Nucleus accumbens (tissue), 56 donors: ENCODE measurements around the gene ARMC8.

Experiments used
- DNase-seq, 56 donors: peaks; one replicate each; lab custom pipeline; 2025; lab: John Stamatoyannopoulos, UW

Gene ARMC8

GRCh38 chr3:138197058-138197457, 10.0 kb downstream of the ARMC8 start:
- DNase-seq: peak in 13 of 56 donors; percentile 0 to 16 (median 6)

DNA sequence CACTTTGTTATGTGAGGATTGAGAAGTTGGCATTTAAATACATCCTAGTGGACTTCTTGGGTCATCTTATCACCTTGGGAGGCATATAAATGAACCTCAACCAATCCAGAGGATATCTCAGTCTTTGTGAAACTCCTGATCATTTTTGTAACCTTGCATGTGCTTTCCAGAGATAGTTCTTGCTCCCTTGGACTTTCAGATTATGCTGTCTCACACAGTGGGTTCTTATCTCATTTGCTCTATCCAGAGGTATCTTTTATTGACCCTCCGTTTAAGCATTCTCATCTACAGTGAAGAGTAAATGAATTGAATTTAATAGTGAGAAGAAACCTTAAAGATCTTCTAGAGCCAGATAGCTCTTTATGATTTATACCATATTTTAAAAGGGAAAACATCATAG, 10.4 kb downstream of the ARMC8 start:
- DNase-seq: no peak

GRCh38 chr3:138199851-138200250, 12.8 kb downstream of the ARMC8 start:
- DNase-seq: no peak

- DNase-seq: no peak
Measured at GRCh38 chr3:138200424-138200823, 13.3 kb downstream of the ARMC8 start.

DNA sequence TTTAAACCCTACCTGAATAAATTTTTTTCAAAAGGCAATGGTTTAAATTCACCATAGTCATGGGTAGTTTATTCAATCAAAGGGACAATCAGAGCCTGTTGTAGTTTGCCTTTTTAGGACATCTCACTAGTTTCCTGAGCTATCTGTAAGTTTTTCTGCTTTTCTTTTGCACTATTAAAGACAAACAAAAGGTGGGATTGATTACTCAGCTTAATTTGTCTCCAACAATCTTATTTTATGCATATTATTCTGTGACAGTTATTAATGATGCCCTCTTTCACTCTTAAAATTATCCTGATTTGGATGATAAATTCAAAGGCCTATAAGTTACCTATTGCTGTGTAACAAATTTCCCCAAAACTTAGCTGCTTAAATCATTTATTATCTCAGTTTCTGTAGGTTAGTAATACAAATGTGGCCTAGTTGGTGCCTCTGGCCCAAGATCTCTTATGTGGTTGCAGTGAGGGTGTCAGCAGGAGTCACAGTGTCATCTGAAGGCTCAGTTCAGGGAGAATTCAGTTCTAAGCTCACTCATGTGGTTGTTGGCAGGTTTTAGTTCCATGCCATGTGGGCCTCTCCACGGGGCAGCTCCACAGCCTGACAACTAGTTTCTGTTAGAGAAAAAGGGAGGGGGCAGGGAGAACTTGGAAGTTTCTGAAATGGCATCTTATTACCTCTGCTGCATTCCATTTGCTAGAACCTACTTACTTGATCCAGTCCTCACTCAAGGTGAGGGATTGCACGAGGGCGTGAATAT, 16.0 kb downstream of the ARMC8 start:
- DNase-seq: no peak

DNA sequence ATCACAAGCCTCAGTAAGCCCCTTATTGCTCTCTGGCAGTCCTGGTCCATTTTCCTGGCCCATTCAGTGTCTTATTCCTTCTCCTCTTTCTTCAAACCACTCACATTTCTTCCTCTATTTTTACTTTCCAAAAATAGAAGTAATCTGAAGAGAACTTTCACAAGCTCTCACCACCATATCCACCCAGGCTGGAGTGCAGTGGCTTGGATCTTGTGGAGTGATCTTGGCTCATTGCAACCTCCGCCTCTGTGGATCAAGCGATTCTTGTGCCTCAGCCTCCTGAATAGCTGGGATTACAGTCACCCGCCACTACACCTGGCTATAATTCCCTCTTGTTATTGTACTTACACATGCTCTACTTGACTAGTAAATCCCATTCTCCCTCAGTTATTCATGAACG, 16.8 kb downstream of the ARMC8 start:
- no peak for DNase-seq

DNA sequence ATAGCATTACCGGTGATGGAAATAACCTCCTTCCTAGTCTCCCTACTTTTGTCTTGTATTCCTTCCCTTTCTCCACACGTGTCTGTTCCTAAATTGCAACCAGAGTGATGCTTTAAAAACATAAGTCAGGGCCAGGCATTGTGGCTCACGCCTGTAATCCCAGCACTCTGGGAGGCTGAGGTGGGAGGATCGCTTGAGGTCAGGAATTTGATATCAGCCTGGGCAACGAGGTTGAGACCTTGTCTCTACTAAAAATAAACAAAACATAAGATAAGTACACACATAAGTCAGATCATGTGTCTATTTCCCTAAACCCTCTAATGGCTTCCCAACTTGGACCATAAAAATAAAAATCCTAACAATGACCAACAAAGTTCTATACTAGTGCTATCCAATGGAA, 18.4 kb downstream of the ARMC8 start:
- DNase-seq: no peak

- DNase-seq: no peak
Measured at GRCh38 chr3:138206196-138206595, 19.1 kb downstream of the ARMC8 start.

DNA sequence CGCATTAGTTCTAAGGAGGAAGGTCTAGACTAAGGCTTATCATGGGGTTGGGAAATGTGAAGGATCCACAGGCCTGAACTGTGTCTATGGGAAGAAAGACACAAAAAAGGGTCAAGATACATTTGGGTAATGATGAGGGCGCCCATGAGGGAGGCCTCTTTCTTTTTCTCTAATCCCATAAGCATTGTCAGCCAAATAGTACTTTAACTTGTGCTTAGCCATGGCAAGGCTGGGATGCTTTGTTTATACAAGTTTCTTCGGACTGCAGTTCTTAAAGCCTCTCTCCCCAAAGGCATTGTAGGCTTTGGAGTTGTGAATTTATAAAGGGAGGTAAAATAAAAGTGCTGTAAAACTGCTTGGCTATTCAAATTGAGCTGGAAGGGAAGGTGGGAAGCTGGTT, 23.4 kb downstream of the ARMC8 start:
- no peak for DNase-seq

DNA sequence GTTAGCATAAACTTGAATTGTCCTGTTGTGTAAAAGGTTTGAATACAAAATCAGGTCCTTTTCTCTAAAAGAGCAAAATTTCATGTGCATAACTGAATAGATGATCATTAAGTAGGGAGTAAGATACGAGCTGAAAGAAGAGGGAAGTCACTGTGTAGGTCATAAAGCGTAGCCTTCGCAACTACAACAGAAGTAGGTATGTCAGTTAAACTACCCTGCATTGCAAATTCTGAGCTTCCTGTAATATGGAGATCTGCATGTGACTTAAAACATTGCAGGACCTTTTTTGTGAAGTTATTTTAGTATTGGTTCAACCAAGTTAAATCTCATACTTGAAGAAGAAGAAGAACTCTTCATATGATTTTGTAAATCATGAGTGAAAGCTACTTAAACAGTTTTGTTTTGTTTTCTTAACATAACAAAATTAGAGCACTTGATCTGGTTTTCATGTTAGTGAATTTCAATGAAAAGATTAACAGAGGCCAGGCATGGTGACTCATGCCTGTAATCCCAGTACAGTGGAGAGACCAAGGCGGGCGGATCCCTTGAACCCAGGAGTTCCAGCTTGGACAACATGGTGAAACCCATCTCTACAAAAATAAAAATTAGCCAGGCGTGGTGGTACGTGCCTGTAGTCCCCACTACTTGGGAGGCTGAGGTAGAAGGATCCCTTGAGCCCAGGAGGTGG, 26.4 kb downstream of the ARMC8 start:
- DNase-seq: no peak

GRCh38 chr3:138219255-138219654, 32.2 kb downstream of the ARMC8 start:
- DNase-seq: no peak

- DNase-seq: no peak
Measured at GRCh38 chr3:138220242-138220641, 33.1 kb downstream of the ARMC8 start.

- DNase-seq: no peak
Measured at GRCh38 chr3:138220788-138221187, 33.7 kb downstream of the ARMC8 start.

DNA sequence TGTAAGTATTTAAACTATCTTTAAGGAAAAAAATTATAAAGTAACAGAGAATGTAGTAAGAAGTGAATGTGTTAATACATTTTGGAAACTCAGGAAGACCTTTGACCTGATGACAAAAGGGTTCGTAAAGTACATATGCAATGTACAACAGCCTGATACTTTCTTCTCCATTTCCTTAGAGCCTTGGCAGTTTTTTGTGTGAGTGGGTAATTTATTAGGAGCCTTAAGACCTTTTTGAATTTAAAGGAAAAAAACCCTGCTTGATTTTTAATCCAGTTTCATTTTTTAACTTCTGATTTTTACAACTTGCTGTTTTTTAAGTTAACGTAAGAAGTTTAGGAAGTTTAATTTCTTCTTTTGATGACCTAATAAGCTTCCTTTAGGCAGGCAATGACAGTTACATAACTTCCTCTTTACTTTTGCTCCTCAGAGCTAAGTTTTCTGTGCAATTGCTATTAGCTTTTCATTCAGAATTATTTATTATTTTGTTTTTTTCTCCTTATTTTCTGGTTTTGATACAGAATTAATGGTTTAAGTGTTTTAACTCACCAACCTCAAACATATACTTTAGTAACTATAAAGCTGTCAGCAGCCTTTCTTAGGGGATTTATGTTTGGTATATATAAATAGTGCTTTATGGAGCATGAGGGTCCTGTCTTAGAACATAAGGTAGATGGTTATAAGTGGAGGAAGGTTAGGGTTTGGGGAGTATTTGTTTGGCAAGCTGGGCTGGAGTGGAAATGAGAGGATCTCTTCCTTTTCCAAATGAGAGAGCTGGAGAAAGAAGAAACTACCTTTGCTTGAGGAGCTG, 35.2 kb downstream of the ARMC8 start:
- no peak for DNase-seq

GRCh38 chr3:138222942-138223287, 35.8 kb downstream of the ARMC8 start:
- no peak for DNase-seq

- no peak for DNase-seq
Measured at GRCh38 chr3:138227650-138228049, 40.5 kb downstream of the ARMC8 start.

DNA sequence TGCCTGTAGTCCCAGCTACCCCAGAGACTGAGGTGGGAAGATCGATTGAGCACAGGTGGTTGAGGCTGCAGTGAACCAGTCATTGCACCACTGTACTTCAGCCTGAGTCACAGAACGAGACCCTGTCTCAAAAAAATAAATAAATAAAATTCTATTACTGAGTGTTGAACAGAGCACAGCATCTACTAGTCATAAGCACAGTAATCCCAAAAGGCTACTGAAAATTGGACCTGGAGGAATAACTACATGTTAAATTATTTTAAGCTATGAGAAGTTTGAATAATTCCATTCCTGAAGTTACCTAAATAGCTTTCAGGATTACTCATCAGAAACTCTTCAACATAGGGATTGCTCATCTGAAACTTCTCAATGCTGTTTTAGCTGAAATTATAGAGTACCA, 43.4 kb downstream of the ARMC8 start:
- DNase-seq: no peak

GRCh38 chr3:138232705-138233364, 45.7 kb downstream of the ARMC8 start:
- DNase-seq: peak in 1 of 56 donors; percentile 5

DNA sequence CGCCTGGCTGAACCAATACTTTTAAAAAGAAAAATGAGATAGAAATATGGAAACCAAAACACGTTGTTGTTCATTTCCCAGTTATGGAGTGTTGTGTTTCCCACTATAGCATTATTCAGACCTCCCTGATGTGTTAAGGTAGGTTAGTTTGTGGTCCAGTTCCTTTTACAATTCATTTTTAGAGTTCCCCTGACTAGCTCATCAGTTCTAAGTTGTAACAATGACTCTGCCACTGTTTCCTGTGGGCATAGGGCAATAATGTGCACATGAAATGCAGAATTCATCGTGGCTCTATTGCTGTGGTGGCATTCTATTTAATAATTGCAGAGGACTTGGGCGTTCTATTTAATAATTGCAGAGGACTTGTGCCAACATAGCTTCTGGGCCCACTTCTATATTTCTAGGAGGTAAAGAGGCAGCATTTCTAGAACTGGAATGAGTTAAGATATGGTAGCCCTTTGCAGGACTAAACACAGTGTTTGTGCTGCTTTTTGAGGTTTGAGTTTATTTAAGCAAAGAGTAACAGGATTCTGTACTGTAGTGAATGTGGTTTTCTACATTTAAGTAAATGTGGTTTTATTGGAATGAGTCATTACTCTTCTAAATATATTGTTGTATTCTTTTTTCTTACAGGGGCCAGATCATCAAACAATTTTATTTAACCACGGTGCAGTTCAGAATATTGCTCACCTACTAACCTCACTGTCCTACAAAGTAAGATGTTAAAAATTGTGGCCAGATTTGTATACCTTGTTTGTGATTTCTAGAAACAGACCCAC, 47.5 kb downstream of the ARMC8 start:
- no peak for DNase-seq

DNA sequence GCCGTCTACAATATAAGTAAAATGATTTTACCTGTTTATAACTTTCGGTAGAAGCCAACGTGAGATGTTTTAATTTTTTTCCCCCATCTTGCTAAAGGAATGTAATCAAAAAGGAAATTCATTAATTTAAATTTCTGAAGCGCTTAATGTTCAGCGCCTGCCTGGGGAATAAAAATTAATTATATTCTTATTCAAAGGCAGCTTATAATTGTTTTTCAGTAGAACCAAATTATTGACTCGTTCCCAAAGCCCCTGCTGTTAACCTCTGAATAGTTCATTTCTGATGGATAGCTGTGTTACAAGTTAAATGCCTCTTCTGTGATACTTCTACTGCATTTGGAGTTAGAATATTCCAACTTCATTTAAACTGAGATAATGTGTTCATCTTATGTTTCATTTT, 51.6 kb downstream of the ARMC8 start:
- DNase-seq: no peak
